PC-9 (cell line): ENCODE results near the gene PDCD4. TPM values are rescaled to one million over a fixed set of nuclear protein-coding genes. Genes with fewer than 3 reads are reported as not detected.

Experiments used
- BruUV-seq: library from RNA; stranded (reverse); fragments of 400-500 nt; replicated peaks from 2 replicates; lab custom pipeline; 2021; lab: Mats Ljungman, UMichigan
- CTCF ChIA-PET: fragments of 300-600 bp; sonication (Branson Sonifier 250); formaldehyde crosslinking; loops from one replicate; lab custom pipeline; 2022; ENCODE audit warnings: antibody characterized with exemption; lab: Charles Lee
- POLR2A ChIA-PET: fragments of 300-600 bp; sonication (Branson Sonifier 250); formaldehyde crosslinking; loops from one replicate; lab custom pipeline; 2022; ENCODE audit warnings: antibody characterized with exemption; ENCODE audit not compliant: unreplicated experiment; lab: Charles Lee
- DNase-seq, 2 experiments: peaks; one replicate each; pipeline versions ENCODE4 v3.0.0 to v3.0.0-alpha.2; 2015 to 2022; ENCODE audit warnings: mixed read lengths in 1 of 2
- H2AFZ ChIP-seq: fragments of 200-600 bp; sonication (generic); 2 replicates; pipeline ENCODE4 v1.8.1; 2017; ENCODE audit warnings: antibody characterized with exemption
- H3F3A ChIP-seq: fragments of 200-600 bp; sonication (generic); 2 replicates; pipeline ENCODE4 v1.8.1; 2017; ENCODE audit warnings: antibody characterized with exemption, mild to moderate bottlenecking, low read depth; ENCODE audit not compliant: insufficient read depth
- H3K27ac ChIP-seq: fragments of 200-600 bp; sonication (generic); 2 replicates; pipeline ENCODE4 v1.6.1; 2016; ENCODE audit warnings: mixed run types
- H3K27me3 ChIP-seq: fragments of 200-600 bp; sonication (generic); 2 replicates; pipeline ENCODE4 v1.6.1; 2016; ENCODE audit warnings: low read depth, mixed run types; ENCODE audit not compliant: insufficient read depth
- H3K36me3 ChIP-seq: fragments of 200-600 bp; sonication (generic); 2 replicates; pipeline ENCODE4 v1.6.1; 2016; ENCODE audit warnings: low read depth, mixed run types
- H3K4me1 ChIP-seq: fragments of 200-600 bp; sonication (generic); replicated peaks from 2 replicates; pipeline ENCODE4 v1.6.1; 2016; ENCODE audit warnings: mixed run types; ENCODE audit not compliant: insufficient read depth
- H3K4me2 ChIP-seq: fragments of 200-600 bp; sonication (generic); 2 replicates; pipeline ENCODE4 v1.6.1; 2017; ENCODE audit warnings: mixed run types
- H3K4me3 ChIP-seq: fragments of 200-600 bp; sonication (generic); 2 replicates; pipeline ENCODE4 v1.6.1; 2016; ENCODE audit warnings: mixed run types
- H3K79me2 ChIP-seq: fragments of 200-600 bp; sonication (generic); 2 replicates; pipeline ENCODE4 v1.6.1; 2017; ENCODE audit warnings: low read depth, mixed run types
- H3K9me2 ChIP-seq: fragments of 200-600 bp; sonication (generic); 2 replicates; pipeline ENCODE4 v1.8.1; 2017; ENCODE audit warnings: mild to moderate bottlenecking; ENCODE audit not compliant: insufficient read depth
- H3K9me3 ChIP-seq: fragments of 200-600 bp; sonication (generic); 2 replicates; pipeline ENCODE4 v1.8.1; 2016; ENCODE audit warnings: low read depth; ENCODE audit not compliant: insufficient read depth
- H4K20me1 ChIP-seq: fragments of 200-600 bp; sonication (generic); 2 replicates; pipeline ENCODE4 v1.8.1; 2017; ENCODE audit not compliant: insufficient read depth
- EZH2 ChIP-seq: fragments of 200-600 bp; sonication (generic); IDR thresholded peaks from 2 replicates; pipeline ENCODE4 v1.8.0; 2017; ENCODE audit warnings: antibody characterized with exemption, low read depth
- intact Hi-C: fragments of 100-400 bp; cut with micrococcal nuclease; formaldehyde crosslinking; loops from one replicate; pipeline ENCODE4 v1.10.0; 2022; ENCODE audit not compliant: unreplicated experiment
- total RNA-seq: library from RNA; stranded (reverse); gene quantifications from 2 replicates; pipeline ENCODE4 v1.2.3, GENCODE V29; 2021
- TF ChIP-seq, protein P1 (sequence below): fragments of 200-600 bp; sonication (generic); conservative IDR thresholded peaks from 2 replicates; pipeline ENCODE4 v1.6.1; 2017; ENCODE audit warnings: mixed run types, antibody characterized with exemption, mild to moderate bottlenecking, moderate library complexity

The PDCD4 gene
- total RNA-seq, 1 experiment from 2014 or later: 92.4 TPM

GRCh38 chr10:110829721-110830410 lies 41.9 kb upstream of the PDCD4 start:
- no peak overlapping the region for H3K27ac ChIP-seq
- H3K4me3 ChIP-seq: no peak overlapping the region
- no peaks in the 10 kb centered on the region for H3K79me2 ChIP-seq
- no TSS peak for BruUV-seq
- no peaks in the 10 kb centered on the region for H3K9me2 ChIP-seq
- H4K20me1 ChIP-seq: no peaks in the 10 kb centered on the region
- H2AFZ ChIP-seq: no peak overlapping the region
- no peaks in the 10 kb centered on the region for H3K36me3 ChIP-seq
- ChIA-PET CTCF (no interaction called here), POLR2A (no interaction called here)
- intact Hi-C loops: no loop called here
- DNase-seq: no peak
- no peaks in the 10 kb centered on the region for H3K27me3 ChIP-seq
- H3F3A ChIP-seq: 0 out of 2 replicates have a peak, but pooled peaks cover 7% of the 10 kb centered on the region
- H3K4me1 ChIP-seq: peaks cover 9% of the 10 kb centered on the region; the same call in 1 of the 2 replicates
- no peaks in the 10 kb centered on the region for H3K9me3 ChIP-seq
- TF ChIP-seq, protein P1, sequence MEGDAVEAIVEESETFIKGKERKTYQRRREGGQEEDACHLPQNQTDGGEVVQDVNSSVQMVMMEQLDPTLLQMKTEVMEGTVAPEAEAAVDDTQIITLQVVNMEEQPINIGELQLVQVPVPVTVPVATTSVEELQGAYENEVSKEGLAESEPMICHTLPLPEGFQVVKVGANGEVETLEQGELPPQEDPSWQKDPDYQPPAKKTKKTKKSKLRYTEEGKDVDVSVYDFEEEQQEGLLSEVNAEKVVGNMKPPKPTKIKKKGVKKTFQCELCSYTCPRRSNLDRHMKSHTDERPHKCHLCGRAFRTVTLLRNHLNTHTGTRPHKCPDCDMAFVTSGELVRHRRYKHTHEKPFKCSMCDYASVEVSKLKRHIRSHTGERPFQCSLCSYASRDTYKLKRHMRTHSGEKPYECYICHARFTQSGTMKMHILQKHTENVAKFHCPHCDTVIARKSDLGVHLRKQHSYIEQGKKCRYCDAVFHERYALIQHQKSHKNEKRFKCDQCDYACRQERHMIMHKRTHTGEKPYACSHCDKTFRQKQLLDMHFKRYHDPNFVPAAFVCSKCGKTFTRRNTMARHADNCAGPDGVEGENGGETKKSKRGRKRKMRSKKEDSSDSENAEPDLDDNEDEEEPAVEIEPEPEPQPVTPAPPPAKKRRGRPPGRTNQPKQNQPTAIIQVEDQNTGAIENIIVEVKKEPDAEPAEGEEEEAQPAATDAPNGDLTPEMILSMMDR: no peak
- TF ChIP-seq EZH2: no peak
- H3K4me2 ChIP-seq: no peak overlapping the region

GRCh38 chr10:110833234-110833940 lies 38.3 kb upstream of the PDCD4 start:
- Histone ChIP-seq H2AFZ (no peak overlapping the region), H3K79me2 (no peaks in the 10 kb centered on the region), H3K4me1 (no peaks in the 10 kb centered on the region), H3K9me2 (no peaks in the 10 kb centered on the region), H4K20me1 (no peaks in the 10 kb centered on the region), H3F3A (no peaks in the 10 kb centered on the region), H3K36me3 (no peaks in the 10 kb centered on the region), H3K4me2 (no peak overlapping the region), H3K27ac (no peak overlapping the region), H3K27me3 (no peaks in the 10 kb centered on the region), H3K4me3 (no peak overlapping the region), H3K9me3 (no peaks in the 10 kb centered on the region)
- TF ChIP-seq, protein P1: no peak
- TF ChIP-seq EZH2: no peak
- intact Hi-C loops: no loop called here
- BruUV-seq: no TSS peak
- no peak for DNase-seq
- ChIA-PET POLR2A (no interaction called here), CTCF (no interaction called here)

GRCh38 chr10:110833941-110834628 lies 37.6 kb upstream of the PDCD4 start:
- Histone ChIP-seq H3F3A (no peaks in the 10 kb centered on the region), H3K79me2 (no peaks in the 10 kb centered on the region), H2AFZ (no peak overlapping the region), H3K27ac (no peak overlapping the region), H3K4me3 (no peak overlapping the region), H3K9me3 (no peaks in the 10 kb centered on the region), H3K4me1 (no peaks in the 10 kb centered on the region), H3K4me2 (no peak overlapping the region), H3K9me2 (no peaks in the 10 kb centered on the region), H3K36me3 (no peaks in the 10 kb centered on the region), H3K27me3 (no peaks in the 10 kb centered on the region), H4K20me1 (no peaks in the 10 kb centered on the region)
- TF ChIP-seq, protein P1: no peak
- TF ChIP-seq EZH2: no peak
- POLR2A ChIA-PET: no interaction called here
- intact Hi-C loops: no loop called here
- DNase-seq: no peak
- CTCF ChIA-PET: no interaction called here
- BruUV-seq: no TSS peak
